ENCODE data around the gene GGT5. TPM values are rescaled to one million over a fixed set of nuclear protein-coding genes. Genes with fewer than 3 reads are reported as not detected.

The GGT5 gene
- total and polyA plus RNA-seq, 2 of the 13 experiments (the other 11 are each of a cell fraction or from before 2014, with no cell fraction given) = 0.69 to 3.1 TPM

DNA sequence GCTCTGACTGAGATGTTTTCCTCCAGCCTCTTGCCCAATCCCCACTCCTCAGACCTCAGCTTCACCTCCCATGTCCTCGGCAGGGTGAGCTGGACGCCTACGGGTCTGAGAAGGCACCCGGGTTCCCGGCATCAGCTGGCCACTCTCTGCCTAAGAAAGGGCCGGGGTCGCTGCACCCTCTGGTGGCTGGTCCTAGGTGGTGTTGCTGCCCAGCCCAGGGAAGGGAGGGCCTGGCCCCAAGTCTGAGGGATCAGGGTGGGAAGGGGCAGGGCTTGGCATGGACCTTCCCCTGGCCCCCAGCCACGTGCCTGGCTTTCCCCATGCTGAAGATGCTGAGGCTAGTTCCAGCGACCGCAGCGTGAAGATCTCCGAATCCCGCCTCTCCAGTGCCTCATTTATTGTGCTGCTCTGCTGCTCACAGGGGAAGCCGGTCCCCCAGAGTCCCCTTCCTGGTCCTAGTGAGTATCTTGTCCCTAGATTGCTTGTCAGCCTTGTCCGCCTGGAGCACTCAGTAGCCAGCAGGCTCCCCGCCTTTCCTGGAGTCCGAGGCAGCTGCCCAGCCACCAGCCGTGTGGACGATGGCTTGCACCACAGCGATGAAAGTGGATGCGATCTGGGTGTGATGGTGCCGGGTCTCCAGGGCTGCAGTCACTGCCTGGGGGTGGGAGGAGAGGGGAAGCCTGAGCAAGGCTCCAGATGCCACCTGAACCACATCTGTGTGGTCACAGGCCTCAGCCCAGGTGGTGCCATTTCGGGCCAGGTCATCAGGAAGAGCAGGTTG, 2.9 kb upstream of the GGT5 start (continued):
- TF ChIP-seq, protein P1, sequence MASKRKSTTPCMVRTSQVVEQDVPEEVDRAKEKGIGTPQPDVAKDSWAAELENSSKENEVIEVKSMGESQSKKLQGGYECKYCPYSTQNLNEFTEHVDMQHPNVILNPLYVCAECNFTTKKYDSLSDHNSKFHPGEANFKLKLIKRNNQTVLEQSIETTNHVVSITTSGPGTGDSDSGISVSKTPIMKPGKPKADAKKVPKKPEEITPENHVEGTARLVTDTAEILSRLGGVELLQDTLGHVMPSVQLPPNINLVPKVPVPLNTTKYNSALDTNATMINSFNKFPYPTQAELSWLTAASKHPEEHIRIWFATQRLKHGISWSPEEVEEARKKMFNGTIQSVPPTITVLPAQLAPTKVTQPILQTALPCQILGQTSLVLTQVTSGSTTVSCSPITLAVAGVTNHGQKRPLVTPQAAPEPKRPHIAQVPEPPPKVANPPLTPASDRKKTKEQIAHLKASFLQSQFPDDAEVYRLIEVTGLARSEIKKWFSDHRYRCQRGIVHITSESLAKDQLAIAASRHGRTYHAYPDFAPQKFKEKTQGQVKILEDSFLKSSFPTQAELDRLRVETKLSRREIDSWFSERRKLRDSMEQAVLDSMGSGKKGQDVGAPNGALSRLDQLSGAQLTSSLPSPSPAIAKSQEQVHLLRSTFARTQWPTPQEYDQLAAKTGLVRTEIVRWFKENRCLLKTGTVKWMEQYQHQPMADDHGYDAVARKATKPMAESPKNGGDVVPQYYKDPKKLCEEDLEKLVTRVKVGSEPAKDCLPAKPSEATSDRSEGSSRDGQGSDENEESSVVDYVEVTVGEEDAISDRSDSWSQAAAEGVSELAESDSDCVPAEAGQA (IDR thresholded peaks at IDR 0.05; ENCODE audit: low read depth) = no peak
- TF ChIP-seq, protein P1 (CRISPR knock-in tag; IDR thresholded peaks at IDR 0.05; ENCODE audit: borderline replicate concordance) = no peak
- TF ChIP-seq ELF1 (CRISPR knock-in tag; IDR thresholded peaks at IDR 0.05) (peak; percentile 7; the same call in 1 of the 2 replicates), RFXANK (CRISPR knock-in tag; IDR thresholded peaks at IDR 0.05) (no peak), THAP11 (CRISPR knock-in tag; IDR thresholded peaks at IDR 0.05) (0 out of 2 replicates have a peak, but pooled peaks have one; percentile 20), SAP130 (CRISPR knock-in tag; IDR thresholded peaks at IDR 0.05; ENCODE audit: low read depth) (peak; percentile 53), ZNF549 (CRISPR knock-in tag; IDR thresholded peaks at IDR 0.05) (no peak), ZNF598 (CRISPR knock-in tag; IDR thresholded peaks at IDR 0.05; ENCODE audit: borderline replicate concordance) (peak; percentile 83; the same call in 1 of the 2 replicates), ZSCAN25 (CRISPR knock-in tag; IDR thresholded peaks at IDR 0.05) (no peak), CHD4 (IDR thresholded peaks at IDR 0.05; ENCODE audit: borderline replicate concordance, low read length) (no peak), ZNF253 (CRISPR knock-in tag; IDR thresholded peaks at IDR 0.05; ENCODE audit: borderline replicate concordance) (no peak), ATRX (CRISPR knock-in tag; IDR thresholded peaks at IDR 0.05; ENCODE audit: borderline replicate concordance) (no peak), RNF2 (conservative IDR thresholded peaks at IDR 0.05; ENCODE audit: low read depth) (no peak), NFYC (CRISPR knock-in tag; IDR thresholded peaks at IDR 0.05) (no peak), ZNF563 (CRISPR knock-in tag; IDR thresholded peaks at IDR 0.05) (no peak)
- TF ChIP-seq, protein P2, sequence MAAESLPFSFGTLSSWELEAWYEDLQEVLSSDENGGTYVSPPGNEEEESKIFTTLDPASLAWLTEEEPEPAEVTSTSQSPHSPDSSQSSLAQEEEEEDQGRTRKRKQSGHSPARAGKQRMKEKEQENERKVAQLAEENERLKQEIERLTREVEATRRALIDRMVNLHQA (CRISPR knock-in tag; IDR thresholded peaks at IDR 0.05) = no peak
- TF ChIP-seq, protein P3, sequence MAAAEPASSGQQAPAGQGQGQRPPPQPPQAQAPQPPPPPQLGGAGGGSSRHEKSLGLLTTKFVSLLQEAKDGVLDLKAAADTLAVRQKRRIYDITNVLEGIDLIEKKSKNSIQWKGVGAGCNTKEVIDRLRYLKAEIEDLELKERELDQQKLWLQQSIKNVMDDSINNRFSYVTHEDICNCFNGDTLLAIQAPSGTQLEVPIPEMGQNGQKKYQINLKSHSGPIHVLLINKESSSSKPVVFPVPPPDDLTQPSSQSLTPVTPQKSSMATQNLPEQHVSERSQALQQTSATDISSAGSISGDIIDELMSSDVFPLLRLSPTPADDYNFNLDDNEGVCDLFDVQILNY (CRISPR knock-in tag; conservative IDR thresholded peaks at IDR 0.05) = no peak
- TF ChIP-seq, protein P4, sequence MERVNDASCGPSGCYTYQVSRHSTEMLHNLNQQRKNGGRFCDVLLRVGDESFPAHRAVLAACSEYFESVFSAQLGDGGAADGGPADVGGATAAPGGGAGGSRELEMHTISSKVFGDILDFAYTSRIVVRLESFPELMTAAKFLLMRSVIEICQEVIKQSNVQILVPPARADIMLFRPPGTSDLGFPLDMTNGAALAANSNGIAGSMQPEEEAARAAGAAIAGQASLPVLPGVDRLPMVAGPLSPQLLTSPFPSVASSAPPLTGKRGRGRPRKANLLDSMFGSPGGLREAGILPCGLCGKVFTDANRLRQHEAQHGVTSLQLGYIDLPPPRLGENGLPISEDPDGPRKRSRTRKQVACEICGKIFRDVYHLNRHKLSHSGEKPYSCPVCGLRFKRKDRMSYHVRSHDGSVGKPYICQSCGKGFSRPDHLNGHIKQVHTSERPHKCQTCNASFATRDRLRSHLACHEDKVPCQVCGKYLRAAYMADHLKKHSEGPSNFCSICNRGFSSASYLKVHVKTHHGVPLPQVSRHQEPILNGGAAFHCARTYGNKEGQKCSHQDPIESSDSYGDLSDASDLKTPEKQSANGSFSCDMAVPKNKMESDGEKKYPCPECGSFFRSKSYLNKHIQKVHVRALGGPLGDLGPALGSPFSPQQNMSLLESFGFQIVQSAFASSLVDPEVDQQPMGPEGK (CRISPR knock-in tag; IDR thresholded peaks at IDR 0.05) = peak; percentile 64
- TF ChIP-seq, protein P5, sequence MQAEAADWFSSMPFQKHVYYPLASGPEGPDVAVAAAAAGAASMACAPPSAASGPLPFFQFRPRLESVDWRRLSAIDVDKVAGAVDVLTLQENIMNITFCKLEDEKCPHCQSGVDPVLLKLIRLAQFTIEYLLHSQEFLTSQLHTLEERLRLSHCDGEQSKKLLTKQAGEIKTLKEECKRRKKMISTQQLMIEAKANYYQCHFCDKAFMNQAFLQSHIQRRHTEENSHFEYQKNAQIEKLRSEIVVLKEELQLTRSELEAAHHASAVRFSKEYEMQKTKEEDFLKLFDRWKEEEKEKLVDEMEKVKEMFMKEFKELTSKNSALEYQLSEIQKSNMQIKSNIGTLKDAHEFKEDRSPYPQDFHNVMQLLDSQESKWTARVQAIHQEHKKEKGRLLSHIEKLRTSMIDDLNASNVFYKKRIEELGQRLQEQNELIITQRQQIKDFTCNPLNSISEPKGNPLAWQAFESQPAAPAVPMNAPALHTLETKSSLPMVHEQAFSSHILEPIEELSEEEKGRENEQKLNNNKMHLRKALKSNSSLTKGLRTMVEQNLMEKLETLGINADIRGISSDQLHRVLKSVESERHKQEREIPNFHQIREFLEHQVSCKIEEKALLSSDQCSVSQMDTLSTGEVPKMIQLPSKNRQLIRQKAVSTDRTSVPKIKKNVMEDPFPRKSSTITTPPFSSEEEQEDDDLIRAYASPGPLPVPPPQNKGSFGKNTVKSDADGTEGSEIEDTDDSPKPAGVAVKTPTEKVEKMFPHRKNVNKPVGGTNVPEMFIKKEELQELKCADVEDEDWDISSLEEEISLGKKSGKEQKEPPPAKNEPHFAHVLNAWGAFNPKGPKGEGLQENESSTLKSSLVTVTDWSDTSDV (CRISPR knock-in tag; IDR thresholded peaks at IDR 0.05) = no peak

Data from HepG2 (cell line).